ENCODE measurements around the gene PLTP. TPM values are rescaled to one million over a fixed set of nuclear protein-coding genes. Genes with fewer than 3 reads are reported as not detected.

Gene PLTP
- total RNA-seq, 2 experiments from 2014 or later = 2.2 to 2.8 TPM

- CTCF ChIA-PET = interaction anchor here (1.6 kb wide), 1 partner anchor 62 kb away, joined by 4 read pairs; no protein-coding TSS in a partner anchor
- H3K4me3 Mint-ChIP-seq = no peak overlapping the region
- H3K27ac Mint-ChIP-seq = no peak overlapping the region
- ATAC-seq (no peak), DNase-seq (no peak)
- H3K36me3 Mint-ChIP-seq (ENCODE audit: low read depth) = peaks cover 4% of the 10 kb centered on the region
- H3K4me1 Mint-ChIP-seq (ENCODE audit: low read depth) = peaks cover 39% of the 10 kb centered on the region
- H3K9me3 Mint-ChIP-seq (ENCODE audit: insufficient read depth) = no peaks in the 10 kb centered on the region
- H3K27me3 Mint-ChIP-seq (ENCODE audit: low read depth) = no peaks in the 10 kb centered on the region
- POLR2A ChIA-PET = no interaction called here
These were observed 51.3 kb downstream of the PLTP start for GRCh38 chr20:45860560-45861220.

- ATAC-seq (no peak), DNase-seq (no peak)
- Mint-ChIP-seq H3K9me3 (ENCODE audit: insufficient read depth) (no peaks in the 10 kb centered on the region), H3K27me3 (ENCODE audit: low read depth) (no peaks in the 10 kb centered on the region), H3K27ac (no peak overlapping the region), H3K36me3 (ENCODE audit: low read depth) (peaks cover 7% of the 10 kb centered on the region), H3K4me3 (no peak overlapping the region), H3K4me1 (ENCODE audit: low read depth) (peaks cover 45% of the 10 kb centered on the region)
- ChIA-PET CTCF (no interaction called here), POLR2A (no interaction called here)
These were observed 52.0 kb downstream of the PLTP start for GRCh38 chr20:45859916-45860315.

GRCh38 chr20:45857882-45858216 lies 54.1 kb downstream of the PLTP start:
- Mint-ChIP-seq H3K27me3 (ENCODE audit: low read depth) (no peaks in the 10 kb centered on the region), H3K4me1 (ENCODE audit: low read depth) (peaks cover 55% of the 10 kb centered on the region), H3K4me3 (peak overlapping the region; percentile 98), H3K36me3 (ENCODE audit: low read depth) (peaks cover 24% of the 10 kb centered on the region), H3K27ac (peak overlapping the region; percentile 100), H3K9me3 (ENCODE audit: insufficient read depth) (no peaks in the 10 kb centered on the region)
- peak; percentile 39 for ATAC-seq
- ChIA-PET CTCF (interaction anchor here (0.7 to 1.9 kb wide), 4 partner anchors 9 to 112 kb away, joined by 3 to 6 read pairs (median 4); no protein-coding TSS in a partner anchor), POLR2A (interaction anchor here (0.7 to 3.2 kb wide), 9 partner anchors 13 to 76 kb away, joined by 3 to 19 read pairs (median 5); partner anchors contain the start of genes CTSA, NEURL2, PCIF1 and SNX21)
- peak; percentile 69 for DNase-seq

DNA sequence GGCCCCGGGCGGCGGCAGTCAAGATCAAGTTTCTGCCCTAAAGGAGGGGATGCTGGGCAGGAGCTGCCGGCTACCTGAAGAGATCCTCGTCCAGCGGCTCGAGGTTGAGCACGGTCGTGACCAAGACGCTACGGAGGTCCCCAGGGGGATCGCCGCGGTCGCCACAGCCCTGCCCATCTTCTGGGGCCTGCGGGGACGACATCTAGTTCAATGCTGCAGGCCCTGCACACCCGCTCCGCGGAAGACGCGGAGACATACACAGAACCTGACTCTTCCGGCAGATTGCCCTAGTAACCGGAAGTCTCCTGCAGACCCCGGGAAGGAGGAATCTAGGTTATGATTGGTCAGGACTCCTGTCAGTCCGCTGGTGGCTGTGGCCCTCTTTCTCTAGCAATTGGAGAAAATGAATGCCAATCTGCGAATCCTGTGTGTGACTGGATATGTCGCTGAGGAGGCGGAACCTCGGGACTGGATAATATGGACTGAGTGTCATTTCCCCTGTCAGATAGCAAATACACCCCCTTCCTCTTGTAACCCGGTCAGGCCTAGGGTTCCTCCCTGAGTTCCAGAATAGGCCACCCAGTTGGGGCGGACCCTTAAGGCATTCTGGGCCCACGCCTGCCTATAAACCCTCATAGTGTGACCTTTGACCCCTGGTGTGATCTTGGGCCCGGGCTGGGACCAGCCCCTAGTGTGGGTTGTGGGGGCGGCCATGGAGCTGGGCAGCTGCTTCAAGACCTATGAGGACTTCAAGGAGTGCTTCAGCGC lies 54.7 kb downstream of the PLTP start, which contains the start of the genes ACOT8 and ZSWIM3:
ACOT8 (minus strand) TSS at position 279 of the 768 bp plus-strand sequence; CDS start at position 202, 77 bp downstream.
ZSWIM3 (plus strand) TSS at position 501 of the 768 bp plus-strand sequence; CDS start at position 713, 212 bp downstream.
- no peaks in the 10 kb centered on the region for H3K9me3 Mint-ChIP-seq (ENCODE audit: insufficient read depth)
- ATAC-seq (peak; percentile 98), DNase-seq (peak; percentile 99)
- H3K4me3 Mint-ChIP-seq = peak within 1 kb of the TSS; percentile 98
- ChIA-PET POLR2A (interaction anchor here (0.7 to 3.2 kb wide), 15 partner anchors 9 to 231 kb away, joined by 3 to 19 read pairs (median 4); partner anchors contain the start of genes CTSA, NEURL2, PCIF1 and SNX21), CTCF (interaction anchor here (0.9 to 1.9 kb wide), 5 partner anchors 32 to 130 kb away, joined by 3 to 4 read pairs (median 4); no protein-coding TSS in a partner anchor)
- H3K27me3 Mint-ChIP-seq (ENCODE audit: low read depth) = no peaks in the 10 kb centered on the region
- H3K27ac Mint-ChIP-seq = peak within 1 kb of the TSS; percentile 100
- peaks cover 26% of the 10 kb centered on the region for H3K36me3 Mint-ChIP-seq (ENCODE audit: low read depth)
- H3K4me1 Mint-ChIP-seq (ENCODE audit: low read depth) = peaks cover 55% of the 10 kb centered on the region

DNA sequence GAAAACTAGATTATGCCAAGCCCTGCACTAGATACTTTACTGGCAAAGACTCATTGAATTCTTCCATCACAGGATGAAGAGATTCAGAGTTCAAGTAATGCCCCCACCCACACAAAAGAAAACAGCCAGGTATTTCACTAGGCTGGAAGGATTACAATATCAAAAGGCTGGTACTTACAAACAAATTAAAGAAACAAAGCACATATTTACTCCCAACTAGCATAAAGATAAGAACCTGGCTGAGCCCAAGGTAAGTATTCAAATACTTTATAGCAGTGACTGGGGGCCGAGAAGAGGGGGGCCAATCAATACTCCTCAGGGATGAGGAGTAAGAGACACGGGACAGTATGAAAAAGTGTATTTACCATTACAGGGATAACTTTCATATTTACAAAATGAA lies 58.5 kb downstream of the PLTP start:
- no peaks in the 10 kb centered on the region for H3K27me3 Mint-ChIP-seq (ENCODE audit: low read depth)
- H3K4me3 Mint-ChIP-seq = no peak overlapping the region
- ATAC-seq (no peak), DNase-seq (no peak)
- H3K36me3 Mint-ChIP-seq (ENCODE audit: low read depth) = peaks cover 47% of the 10 kb centered on the region
- no peaks in the 10 kb centered on the region for H3K9me3 Mint-ChIP-seq (ENCODE audit: insufficient read depth)
- CTCF ChIA-PET = interaction anchor here (1.3 kb wide), 1 partner anchor 20 kb away, joined by 4 read pairs; the partner anchor contains the start of gene SNX21
- H3K27ac Mint-ChIP-seq = no peak overlapping the region
- peaks cover 38% of the 10 kb centered on the region for H3K4me1 Mint-ChIP-seq (ENCODE audit: low read depth)
- POLR2A ChIA-PET = no interaction called here

DNA sequence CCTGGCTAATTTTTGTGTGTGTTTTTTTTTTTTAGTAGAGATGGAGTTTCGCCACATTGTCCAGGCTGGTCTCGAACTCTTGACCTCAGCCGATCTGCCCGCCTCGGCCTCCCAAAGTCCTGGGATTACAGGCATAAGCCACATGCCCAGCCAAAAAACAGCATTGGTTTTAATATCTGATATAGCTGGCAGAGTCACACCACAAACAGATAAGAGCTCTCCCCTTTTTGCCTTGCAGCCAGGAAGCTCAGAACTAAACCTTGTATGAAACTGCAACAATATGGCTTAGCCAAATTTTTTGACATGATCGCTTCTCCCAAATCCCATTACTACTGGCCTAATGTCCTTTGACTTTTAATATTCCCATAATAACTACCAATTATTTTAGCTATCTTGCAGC lies 59.6 kb downstream of the PLTP start:
- peaks cover 27% of the 10 kb centered on the region for H3K4me1 Mint-ChIP-seq (ENCODE audit: low read depth)

DNA sequence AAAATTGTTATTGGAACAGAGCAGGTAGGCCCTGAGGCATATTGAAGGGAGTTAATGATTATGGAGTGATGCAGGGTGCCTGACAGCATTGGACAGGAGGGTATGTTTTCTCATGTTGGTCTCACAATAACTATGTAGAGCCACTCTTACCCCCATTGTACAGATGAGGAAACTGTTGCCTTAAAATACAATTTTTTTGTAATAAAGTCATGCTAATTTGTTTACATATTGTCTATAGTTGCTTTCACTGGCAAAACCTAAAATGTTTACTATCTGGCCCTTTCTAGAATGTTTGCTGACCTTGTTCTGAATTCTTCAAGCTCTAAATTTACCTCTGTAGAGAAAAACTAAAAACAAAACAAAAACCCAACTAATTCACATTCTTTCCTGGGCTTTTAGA lies 60.5 kb downstream of the PLTP start:
- no peak overlapping the region for H3K27ac Mint-ChIP-seq
- H3K4me3 Mint-ChIP-seq = no peak overlapping the region
- peaks cover 24% of the 10 kb centered on the region for H3K4me1 Mint-ChIP-seq (ENCODE audit: low read depth)
- POLR2A ChIA-PET = interaction anchor here (0.6 kb wide), 1 partner anchor 14 kb away, joined by 4 read pairs; no protein-coding TSS in a partner anchor
- no peak for DNase-seq
- ATAC-seq = no peak
- H3K27me3 Mint-ChIP-seq (ENCODE audit: low read depth) = no peaks in the 10 kb centered on the region
- CTCF ChIA-PET = interaction anchor here (1.0 to 1.2 kb wide), 2 partner anchors 28 to 118 kb away, joined by 3 read pairs; no protein-coding TSS in a partner anchor
- H3K9me3 Mint-ChIP-seq (ENCODE audit: insufficient read depth) = no peaks in the 10 kb centered on the region
- H3K36me3 Mint-ChIP-seq (ENCODE audit: low read depth) = peaks cover 43% of the 10 kb centered on the region

More for the DNA sequence above, 59.6 kb downstream of the PLTP start:
- ChIA-PET CTCF (interaction anchor here (1.3 to 1.4 kb wide), 2 partner anchors 12 to 53 kb away, joined by 3 to 6 read pairs; no protein-coding TSS in a partner anchor), POLR2A (interaction anchor here (1.2 kb wide), 1 partner anchor 82 kb away, joined by 3 read pairs; no protein-coding TSS in a partner anchor)
- Mint-ChIP-seq H3K9me3 (ENCODE audit: insufficient read depth) (no peaks in the 10 kb centered on the region), H3K36me3 (ENCODE audit: low read depth) (peaks cover 47% of the 10 kb centered on the region), H3K27ac (no peak overlapping the region), H3K4me3 (no peak overlapping the region), H3K27me3 (ENCODE audit: low read depth) (no peaks in the 10 kb centered on the region)
- no peak for DNase-seq
- ATAC-seq = no peak

DNA sequence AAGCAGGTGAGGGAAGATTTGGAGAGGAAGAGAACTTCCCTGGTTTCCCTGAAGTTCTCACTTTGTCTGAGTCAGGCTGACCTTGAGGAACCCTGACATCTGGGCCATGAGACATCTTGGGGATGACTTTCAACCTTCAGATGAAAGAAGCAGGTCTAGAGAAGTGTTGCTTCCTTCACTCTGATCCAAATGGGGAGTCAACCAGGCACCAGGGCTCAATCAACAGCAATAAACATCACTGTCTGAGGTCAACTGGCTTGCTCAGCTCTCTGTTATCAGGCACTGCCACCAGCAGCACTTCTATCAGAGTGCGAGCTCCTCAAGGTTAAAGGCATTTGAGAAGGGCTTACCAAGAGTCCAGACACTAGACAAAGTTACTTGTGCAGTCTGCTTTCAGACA lies 61.0 kb downstream of the PLTP start:
- ChIA-PET CTCF (interaction anchor here (1.0 to 1.2 kb wide), 2 partner anchors 27 to 119 kb away, joined by 3 read pairs; no protein-coding TSS in a partner anchor), POLR2A (no interaction called here)
- DNase-seq = no peak
- Mint-ChIP-seq H3K27me3 (ENCODE audit: low read depth) (no peaks in the 10 kb centered on the region), H3K4me1 (ENCODE audit: low read depth) (peaks cover 18% of the 10 kb centered on the region), H3K36me3 (ENCODE audit: low read depth) (peaks cover 43% of the 10 kb centered on the region), H3K27ac (no peak overlapping the region), H3K4me3 (no peak overlapping the region), H3K9me3 (ENCODE audit: insufficient read depth) (no peaks in the 10 kb centered on the region)
- no peak for ATAC-seq

DNA sequence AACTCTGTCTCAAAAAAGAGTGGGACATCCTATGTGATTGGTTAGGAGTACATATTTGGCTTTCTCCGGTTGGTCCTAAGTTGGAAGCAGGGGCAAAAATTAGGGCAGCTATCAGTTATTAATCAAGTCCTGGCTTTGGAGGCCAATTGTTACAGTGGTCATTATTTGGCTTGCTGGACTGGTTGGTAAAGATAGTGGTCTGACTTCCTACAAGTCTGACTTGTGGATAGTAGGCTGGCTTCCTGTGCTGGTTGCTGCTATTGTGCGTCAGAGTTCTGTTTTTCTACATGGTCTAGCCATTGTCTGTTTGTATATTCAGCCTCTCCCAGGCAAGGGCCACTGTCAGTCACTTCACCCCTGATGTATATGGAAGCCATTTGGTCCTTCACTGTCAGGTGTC lies 61.7 kb downstream of the PLTP start:
- peaks cover 46% of the 10 kb centered on the region for H3K36me3 Mint-ChIP-seq (ENCODE audit: low read depth)
- no peak overlapping the region for H3K27ac Mint-ChIP-seq
- DNase-seq (no peak), ATAC-seq (no peak)
- H3K4me3 Mint-ChIP-seq = no peak overlapping the region
- H3K27me3 Mint-ChIP-seq (ENCODE audit: low read depth) = no peaks in the 10 kb centered on the region
- H3K4me1 Mint-ChIP-seq (ENCODE audit: low read depth) = peaks cover 13% of the 10 kb centered on the region
- ChIA-PET CTCF (no interaction called here), POLR2A (interaction anchor here (1.0 kb wide), 1 partner anchor 37 kb away, joined by 3 read pairs; the partner anchor contains the start of gene UBE2C)
- no peaks in the 10 kb centered on the region for H3K9me3 Mint-ChIP-seq (ENCODE audit: insufficient read depth)

- Mint-ChIP-seq H3K27ac (no peak overlapping the region), H3K4me3 (no peak overlapping the region), H3K36me3 (ENCODE audit: low read depth) (peaks cover 43% of the 10 kb centered on the region), H3K27me3 (ENCODE audit: low read depth) (no peaks in the 10 kb centered on the region), H3K4me1 (ENCODE audit: low read depth) (peaks cover 3% of the 10 kb centered on the region), H3K9me3 (ENCODE audit: insufficient read depth) (no peaks in the 10 kb centered on the region)
- no peak for DNase-seq
- ChIA-PET CTCF (no interaction called here), POLR2A (interaction anchor here (0.5 to 1.0 kb wide), 4 partner anchors 8 to 123 kb away, joined by 3 to 4 read pairs (median 3); partner anchors contain the start of genes UBE2C and ZNF335)
- no peak for ATAC-seq
These were observed 62.9 kb downstream of the PLTP start for GRCh38 chr20:45848969-45849582.

Data from activated CD8-positive, alpha-beta T cell treated with anti-CD3 and anti-CD28 coated beads, Interleukin-2, amount 10 ng/mL, durations not matched to agents 7 days and 5 days (primary cell).